Measurements from ENCODE around the gene RAB1A. TPM values are rescaled to one million over a fixed set of nuclear protein-coding genes. Genes with fewer than 3 reads are reported as not detected.

The RAB1A gene
- total and polyA plus RNA-seq, 9 of the 15 experiments (the other 6 are each of a cell fraction or from before 2014, with no cell fraction given) = 43.8 to 163 (median 67.7) TPM

- TF ChIP-seq ZSCAN29 (IDR thresholded peaks at IDR 0.05) (no peak), SNRNP70 (optimal IDR thresholded peaks at IDR 0.05; ENCODE audit: low read depth, low read length) (no peak), NKRF (IDR thresholded peaks at IDR 0.05; ENCODE audit: borderline replicate concordance) (no peak), CREBBP (IDR thresholded peaks at IDR 0.05; ENCODE audit: low read depth, low read length) (no peak), FOXP4 (CRISPR knock-in tag; IDR thresholded peaks at IDR 0.05; ENCODE audit: borderline replicate concordance) (no peak), YBX1 (IDR thresholded peaks at IDR 0.05) (no peak), ZNF175 (CRISPR knock-in tag; IDR thresholded peaks at IDR 0.05; ENCODE audit: low read depth) (no peak), BRD4 (IDR thresholded peaks at IDR 0.05) (no peak), UBTF (IDR thresholded peaks at IDR 0.05; ENCODE audit: borderline replicate concordance in 1 of 2, low read depth in 2 of 2, low read length in 2 of 2) (no peak), ZNF24 (IDR thresholded peaks at IDR 0.05) (no peak), E2F4 (CRISPR knock-in tag; IDR thresholded peaks at IDR 0.05; ENCODE audit: low read depth) (no peak), TOE1 (IDR thresholded peaks at IDR 0.05; ENCODE audit: borderline replicate concordance) (no peak), TOE1 (CRISPR knock-in tag; IDR thresholded peaks at IDR 0.05; ENCODE audit: borderline replicate concordance, low read depth) (peak; percentile 77; the same call in 1 of the 2 replicates), ARID2 (IDR thresholded peaks at IDR 0.05) (no peak), HNRNPL (IDR thresholded peaks at IDR 0.05; ENCODE audit: low read depth, low read length) (no peak), NR0B1 (IDR thresholded peaks at IDR 0.05; ENCODE audit: partially characterized antibody) (no peak), FUS (optimal IDR thresholded peaks at IDR 0.05; ENCODE audit: low read depth, low read length) (no peak), TAL1 (IDR thresholded peaks at IDR 0.05) (no peak)
Measured at GRCh38 chr2:65130664-65131175, 814 bp upstream of the RAB1A start (continued).

All from K562 (cell line).